Upper lobe of left lung (tissue), 4 donors: ENCODE results near the gene CNN2.

ENCODE experiments used
- POLR2A ChIP-seq, 4 donors: fragments of 450-650 bp; IDR thresholded peaks; one replicate each; pipeline ENCODE4 v1.5.1; 2016 to 2017; ENCODE audit warnings: antibody characterized with exemption in 4 of 4, mild to moderate bottlenecking in 2 of 4
- POLR2AphosphoS5 ChIP-seq, 2 donors: sonication (generic); formaldehyde crosslinking; IDR thresholded peaks; one replicate each; pipeline ENCODE4 v1.5.1; 2017; ENCODE audit warnings: antibody characterized with exemption in 2 of 2
- TF ChIP-seq, protein P1 (sequence below), 6 experiments: fragments of 450-650 bp in 4 of 6; fragments of 200-600 bp in 2 of 6; sonication (generic) in 2 of 6; IDR thresholded peaks; one replicate each; pipeline ENCODE4 v1.5.1; 2016 to 2019; ENCODE audit warnings: antibody characterized with exemption in 6 of 6

DNA sequence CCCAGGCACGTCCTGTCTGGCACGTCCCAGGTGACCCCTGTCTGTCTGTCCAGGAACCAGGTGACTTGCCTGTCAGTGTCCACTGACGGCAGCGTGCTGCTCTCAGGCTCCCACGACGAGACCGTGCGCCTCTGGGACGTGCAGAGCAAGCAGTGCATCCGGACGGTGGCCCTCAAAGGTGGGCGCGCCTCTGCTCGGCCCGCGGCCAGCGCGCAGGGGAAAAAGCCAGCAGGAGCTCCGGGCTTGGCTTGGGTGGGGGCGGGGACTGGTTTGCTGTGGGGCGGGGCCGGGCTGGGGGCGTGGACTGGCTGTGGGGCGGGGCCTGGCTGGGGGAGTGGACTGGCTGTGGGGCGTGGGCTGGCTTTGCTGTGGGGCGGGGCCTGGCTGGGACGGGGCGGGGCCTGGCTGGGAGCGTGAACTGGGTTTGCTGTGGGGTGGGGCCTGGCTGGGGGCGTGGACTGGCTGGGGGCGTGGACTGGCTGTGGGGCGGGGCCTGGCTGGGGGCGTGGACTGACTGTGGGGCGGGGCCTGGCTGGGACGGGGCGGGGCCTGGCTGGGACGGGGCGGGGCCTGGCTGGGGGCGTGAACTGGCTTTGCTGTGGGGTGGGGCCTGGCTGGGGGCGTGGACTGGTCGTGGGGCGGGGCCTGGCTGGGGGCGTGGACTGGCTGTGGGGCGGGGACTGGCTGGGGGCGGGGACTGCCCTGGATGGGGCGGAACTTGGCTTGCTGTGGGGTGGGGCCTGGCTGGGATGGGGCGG, 35.1 kb upstream of the CNN2 start:
- TF ChIP-seq, protein P1, sequence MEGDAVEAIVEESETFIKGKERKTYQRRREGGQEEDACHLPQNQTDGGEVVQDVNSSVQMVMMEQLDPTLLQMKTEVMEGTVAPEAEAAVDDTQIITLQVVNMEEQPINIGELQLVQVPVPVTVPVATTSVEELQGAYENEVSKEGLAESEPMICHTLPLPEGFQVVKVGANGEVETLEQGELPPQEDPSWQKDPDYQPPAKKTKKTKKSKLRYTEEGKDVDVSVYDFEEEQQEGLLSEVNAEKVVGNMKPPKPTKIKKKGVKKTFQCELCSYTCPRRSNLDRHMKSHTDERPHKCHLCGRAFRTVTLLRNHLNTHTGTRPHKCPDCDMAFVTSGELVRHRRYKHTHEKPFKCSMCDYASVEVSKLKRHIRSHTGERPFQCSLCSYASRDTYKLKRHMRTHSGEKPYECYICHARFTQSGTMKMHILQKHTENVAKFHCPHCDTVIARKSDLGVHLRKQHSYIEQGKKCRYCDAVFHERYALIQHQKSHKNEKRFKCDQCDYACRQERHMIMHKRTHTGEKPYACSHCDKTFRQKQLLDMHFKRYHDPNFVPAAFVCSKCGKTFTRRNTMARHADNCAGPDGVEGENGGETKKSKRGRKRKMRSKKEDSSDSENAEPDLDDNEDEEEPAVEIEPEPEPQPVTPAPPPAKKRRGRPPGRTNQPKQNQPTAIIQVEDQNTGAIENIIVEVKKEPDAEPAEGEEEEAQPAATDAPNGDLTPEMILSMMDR (IDR thresholded peaks at IDR 0.05) = no peak
- TF ChIP-seq POLR2AphosphoS5 (IDR thresholded peaks at IDR 0.05) (no peak), POLR2A (IDR thresholded peaks at IDR 0.05) (no peak)
